HepG2 (cell line): Measurements from ENCODE around the gene CCDC91.

ENCODE experiments used
- MAFF ChIP-seq: IDR thresholded peaks from 2 replicates; pipeline ENCODE4 v1.6.1; 2011; ENCODE audit warnings: low read depth, low read length, improper control_type of control experiment
- NR2C2 ChIP-seq: sonication (generic); formaldehyde crosslinking; IDR thresholded peaks from 2 replicates; pipeline ENCODE4 v1.4.0; 2020; ENCODE audit warnings: missing genetic modification reagents, mild to moderate bottlenecking, moderate library complexity, borderline replicate concordance
- POLR2A ChIP-seq, 2 experiments: IDR thresholded peaks; 2 replicates each; pipeline ENCODE4 v1.6.1; 2011; ENCODE audit warnings: low read depth in 2 of 2, low read length in 2 of 2, mild to moderate bottlenecking in 1 of 2, moderate library complexity in 1 of 2; ENCODE audit not compliant: insufficient read depth in 1 of 2
- ZNF205 ChIP-seq: IDR thresholded peaks from 2 replicates; pipeline ENCODE4 v1.6.1; 2018; ENCODE audit warnings: missing biosample characterization, missing genetic modification reagents
- ZSCAN29 ChIP-seq: sonication (generic); formaldehyde crosslinking; conservative IDR thresholded peaks from 2 replicates; pipeline ENCODE4 v1.4.0; 2020; ENCODE audit warnings: mild to moderate bottlenecking, missing genetic modification reagents
- TF ChIP-seq, protein P1 (sequence below): sonication (generic); formaldehyde crosslinking; IDR thresholded peaks from 2 replicates; pipeline ENCODE4 v1.5.0; 2020; ENCODE audit warnings: mild to moderate bottlenecking, missing genetic modification reagents, moderate library complexity
- TF ChIP-seq, protein P2 (sequence below): IDR thresholded peaks from 2 replicates; pipeline ENCODE4 v1.6.1; 2016; ENCODE audit warnings: missing compliant biosample characterization, missing genetic modification reagents, borderline replicate concordance

DNA sequence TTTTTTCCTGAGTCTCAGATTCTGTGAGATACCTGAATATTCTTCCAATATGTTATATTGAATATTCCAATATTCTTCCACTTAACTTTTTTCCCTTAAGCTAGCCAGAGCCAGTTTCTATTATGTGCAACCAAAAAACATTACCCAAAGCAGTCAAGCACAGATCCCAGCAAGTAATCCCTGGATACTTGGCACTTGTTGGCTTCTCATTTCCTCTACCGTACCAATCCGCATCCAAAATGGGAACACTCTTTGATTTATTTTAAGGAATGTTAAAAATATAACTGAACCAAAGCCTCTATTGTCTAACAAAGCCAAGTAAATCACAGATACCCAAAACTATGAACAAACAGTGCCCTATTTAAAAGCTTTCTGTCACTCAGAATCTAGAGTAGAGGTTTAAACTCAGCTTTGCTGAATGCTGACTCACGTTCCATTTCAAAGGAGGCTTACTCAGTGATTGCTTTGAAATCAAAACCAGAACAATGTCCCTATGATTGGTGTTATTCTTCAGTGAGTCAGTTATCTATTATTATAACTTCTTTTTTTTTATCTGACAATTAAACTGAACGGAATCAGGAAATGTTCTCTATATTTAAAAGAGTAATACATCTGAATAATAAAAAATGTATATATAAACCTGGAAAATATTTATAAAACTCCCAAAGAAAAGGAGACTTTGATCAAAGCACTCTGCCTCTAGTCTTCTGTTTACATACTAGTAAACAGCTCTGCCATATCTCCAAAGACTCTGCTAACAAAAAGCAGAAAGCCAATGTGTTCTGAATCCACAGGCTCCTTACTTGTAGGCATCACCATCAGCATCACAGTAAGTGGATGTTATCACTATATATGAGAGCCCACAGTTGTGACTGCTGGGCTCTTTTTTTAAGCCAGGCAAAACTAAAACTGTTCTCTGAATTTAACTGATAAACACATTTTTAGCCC is 360.8 kb downstream of the CCDC91 start:
- TF ChIP-seq, protein P1, sequence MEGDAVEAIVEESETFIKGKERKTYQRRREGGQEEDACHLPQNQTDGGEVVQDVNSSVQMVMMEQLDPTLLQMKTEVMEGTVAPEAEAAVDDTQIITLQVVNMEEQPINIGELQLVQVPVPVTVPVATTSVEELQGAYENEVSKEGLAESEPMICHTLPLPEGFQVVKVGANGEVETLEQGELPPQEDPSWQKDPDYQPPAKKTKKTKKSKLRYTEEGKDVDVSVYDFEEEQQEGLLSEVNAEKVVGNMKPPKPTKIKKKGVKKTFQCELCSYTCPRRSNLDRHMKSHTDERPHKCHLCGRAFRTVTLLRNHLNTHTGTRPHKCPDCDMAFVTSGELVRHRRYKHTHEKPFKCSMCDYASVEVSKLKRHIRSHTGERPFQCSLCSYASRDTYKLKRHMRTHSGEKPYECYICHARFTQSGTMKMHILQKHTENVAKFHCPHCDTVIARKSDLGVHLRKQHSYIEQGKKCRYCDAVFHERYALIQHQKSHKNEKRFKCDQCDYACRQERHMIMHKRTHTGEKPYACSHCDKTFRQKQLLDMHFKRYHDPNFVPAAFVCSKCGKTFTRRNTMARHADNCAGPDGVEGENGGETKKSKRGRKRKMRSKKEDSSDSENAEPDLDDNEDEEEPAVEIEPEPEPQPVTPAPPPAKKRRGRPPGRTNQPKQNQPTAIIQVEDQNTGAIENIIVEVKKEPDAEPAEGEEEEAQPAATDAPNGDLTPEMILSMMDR: no peak
- TF ChIP-seq, protein P2, sequence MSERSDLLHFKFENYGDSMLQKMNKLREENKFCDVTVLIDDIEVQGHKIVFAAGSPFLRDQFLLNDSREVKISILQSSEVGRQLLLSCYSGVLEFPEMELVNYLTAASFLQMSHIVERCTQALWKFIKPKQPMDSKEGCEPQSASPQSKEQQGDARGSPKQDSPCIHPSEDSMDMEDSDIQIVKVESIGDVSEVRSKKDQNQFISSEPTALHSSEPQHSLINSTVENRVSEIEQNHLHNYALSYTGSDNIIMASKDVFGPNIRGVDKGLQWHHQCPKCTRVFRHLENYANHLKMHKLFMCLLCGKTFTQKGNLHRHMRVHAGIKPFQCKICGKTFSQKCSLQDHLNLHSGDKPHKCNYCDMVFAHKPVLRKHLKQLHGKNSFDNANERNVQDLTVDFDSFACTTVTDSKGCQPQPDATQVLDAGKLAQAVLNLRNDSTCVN: no peak
- TF ChIP-seq ZSCAN29 (CRISPR knock-in tag) (no peak), ZNF205 (CRISPR knock-in tag) (no peak), MAFF (no peak), POLR2A (IDR thresholded peaks at IDR 0.05; ENCODE audit: insufficient read depth in 1 of 2, low read depth in 2 of 2, low read length in 2 of 2) (no peak), NR2C2 (CRISPR knock-in tag) (no peak)
